SK-N-SH treated with all-trans-retinoic acid at 6 μM for 48 hours (cell line): ENCODE results near the gene CAMSAP3.

Experiments used
- GLIS3 ChIP-seq: fragments of 250-450 bp; sonication (Bioruptor Pico); IDR thresholded peaks from 2 replicates; pipeline ENCODE4 v1.5.0; 2020; ENCODE audit warnings: mild to moderate bottlenecking, moderate library complexity
- PPARA ChIP-seq: fragments of 250-450 bp; sonication (Bioruptor Pico); IDR thresholded peaks from 2 replicates; pipeline ENCODE4 v1.5.0; 2020; ENCODE audit warnings: mild to moderate bottlenecking, borderline replicate concordance
- SNAI2 ChIP-seq: fragments of 250-450 bp; sonication (Bioruptor Pico); IDR thresholded peaks from 2 replicates; pipeline ENCODE4 v1.5.0; 2020; ENCODE audit warnings: mild to moderate bottlenecking, moderate library complexity
- ZC3H10 ChIP-seq: fragments of 250-450 bp; sonication (Bioruptor Pico); IDR thresholded peaks from 2 replicates; pipeline ENCODE4 v1.5.1; 2021; ENCODE audit warnings: mild to moderate bottlenecking, moderate library complexity
- ZNF70 ChIP-seq: fragments of 450-650 bp; formaldehyde crosslinking; IDR thresholded peaks from 2 replicates; pipeline ENCODE4 v1.5.0; 2020; ENCODE audit warnings: mild to moderate bottlenecking, moderate library complexity
- ZNF8 ChIP-seq: fragments of 450-650 bp; formaldehyde crosslinking; IDR thresholded peaks from 2 replicates; pipeline ENCODE4 v1.5.0; 2020; ENCODE audit warnings: mild to moderate bottlenecking, moderate library complexity
- TF ChIP-seq, protein P1 (sequence below): fragments of 250-450 bp; sonication (Bioruptor Pico); IDR thresholded peaks from 2 replicates; pipeline ENCODE4 v1.8.0; 2020; ENCODE audit warnings: mild to moderate bottlenecking, moderate library complexity, borderline replicate concordance
- TF ChIP-seq, protein P2 (sequence below): fragments of 250-450 bp; sonication (Bioruptor Pico); IDR thresholded peaks from 2 replicates; pipeline ENCODE4 v1.5.1; 2020; ENCODE audit warnings: low read depth, mild to moderate bottlenecking, moderate library complexity

GRCh38 chr19:7607874-7608560 is 12.4 kb downstream of the CAMSAP3 start:
- TF ChIP-seq, protein P1, sequence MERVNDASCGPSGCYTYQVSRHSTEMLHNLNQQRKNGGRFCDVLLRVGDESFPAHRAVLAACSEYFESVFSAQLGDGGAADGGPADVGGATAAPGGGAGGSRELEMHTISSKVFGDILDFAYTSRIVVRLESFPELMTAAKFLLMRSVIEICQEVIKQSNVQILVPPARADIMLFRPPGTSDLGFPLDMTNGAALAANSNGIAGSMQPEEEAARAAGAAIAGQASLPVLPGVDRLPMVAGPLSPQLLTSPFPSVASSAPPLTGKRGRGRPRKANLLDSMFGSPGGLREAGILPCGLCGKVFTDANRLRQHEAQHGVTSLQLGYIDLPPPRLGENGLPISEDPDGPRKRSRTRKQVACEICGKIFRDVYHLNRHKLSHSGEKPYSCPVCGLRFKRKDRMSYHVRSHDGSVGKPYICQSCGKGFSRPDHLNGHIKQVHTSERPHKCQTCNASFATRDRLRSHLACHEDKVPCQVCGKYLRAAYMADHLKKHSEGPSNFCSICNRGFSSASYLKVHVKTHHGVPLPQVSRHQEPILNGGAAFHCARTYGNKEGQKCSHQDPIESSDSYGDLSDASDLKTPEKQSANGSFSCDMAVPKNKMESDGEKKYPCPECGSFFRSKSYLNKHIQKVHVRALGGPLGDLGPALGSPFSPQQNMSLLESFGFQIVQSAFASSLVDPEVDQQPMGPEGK (CRISPR knock-in tag) = no peak
- no peak for TF ChIP-seq ZNF8 (CRISPR knock-in tag)
- no peak for TF ChIP-seq SNAI2 (CRISPR knock-in tag)
- TF ChIP-seq ZC3H10 (CRISPR knock-in tag) = no peak
- no peak for TF ChIP-seq ZNF70 (CRISPR knock-in tag)
- TF ChIP-seq PPARA = no peak
- TF ChIP-seq, protein P2, sequence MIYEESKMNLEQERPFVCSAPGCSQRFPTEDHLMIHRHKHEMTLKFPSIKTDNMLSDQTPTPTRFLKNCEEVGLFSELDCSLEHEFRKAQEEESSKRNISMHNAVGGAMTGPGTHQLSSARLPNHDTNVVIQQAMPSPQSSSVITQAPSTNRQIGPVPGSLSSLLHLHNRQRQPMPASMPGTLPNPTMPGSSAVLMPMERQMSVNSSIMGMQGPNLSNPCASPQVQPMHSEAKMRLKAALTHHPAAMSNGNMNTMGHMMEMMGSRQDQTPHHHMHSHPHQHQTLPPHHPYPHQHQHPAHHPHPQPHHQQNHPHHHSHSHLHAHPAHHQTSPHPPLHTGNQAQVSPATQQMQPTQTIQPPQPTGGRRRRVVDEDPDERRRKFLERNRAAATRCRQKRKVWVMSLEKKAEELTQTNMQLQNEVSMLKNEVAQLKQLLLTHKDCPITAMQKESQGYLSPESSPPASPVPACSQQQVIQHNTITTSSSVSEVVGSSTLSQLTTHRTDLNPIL (CRISPR knock-in tag) = no peak
- no peak for TF ChIP-seq GLIS3 (CRISPR knock-in tag)
